Stimulated activated CD8-positive, alpha-beta memory T cell treated with anti-CD3 and anti-CD28 coated beads, Interleukin-15, amount 100 ng/mL, for 48 hours (primary cell): ENCODE data around the gene TP53.
"Not testable (repeated sequence)": the region's sequence is repeated elsewhere in the genome, so short reads cannot be mapped to it uniquely, and the experiment has no call there.

Experiments used
- DNase-seq, 2 donors: peaks; one replicate each; pipeline ENCODE4 v3.0.0-alpha.2; 2020; ENCODE audit warnings: low read depth in 2 of 2

TP53 gene

DNA sequence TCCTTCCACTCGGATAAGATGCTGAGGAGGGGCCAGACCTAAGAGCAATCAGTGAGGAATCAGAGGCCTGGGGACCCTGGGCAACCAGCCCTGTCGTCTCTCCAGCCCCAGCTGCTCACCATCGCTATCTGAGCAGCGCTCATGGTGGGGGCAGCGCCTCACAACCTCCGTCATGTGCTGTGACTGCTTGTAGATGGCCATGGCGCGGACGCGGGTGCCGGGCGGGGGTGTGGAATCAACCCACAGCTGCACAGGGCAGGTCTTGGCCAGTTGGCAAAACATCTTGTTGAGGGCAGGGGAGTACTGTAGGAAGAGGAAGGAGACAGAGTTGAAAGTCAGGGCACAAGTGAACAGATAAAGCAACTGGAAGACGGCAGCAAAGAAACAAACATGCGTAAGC lies 12.4 kb downstream of the TP53 start:
- DNase-seq = no peak

DNA sequence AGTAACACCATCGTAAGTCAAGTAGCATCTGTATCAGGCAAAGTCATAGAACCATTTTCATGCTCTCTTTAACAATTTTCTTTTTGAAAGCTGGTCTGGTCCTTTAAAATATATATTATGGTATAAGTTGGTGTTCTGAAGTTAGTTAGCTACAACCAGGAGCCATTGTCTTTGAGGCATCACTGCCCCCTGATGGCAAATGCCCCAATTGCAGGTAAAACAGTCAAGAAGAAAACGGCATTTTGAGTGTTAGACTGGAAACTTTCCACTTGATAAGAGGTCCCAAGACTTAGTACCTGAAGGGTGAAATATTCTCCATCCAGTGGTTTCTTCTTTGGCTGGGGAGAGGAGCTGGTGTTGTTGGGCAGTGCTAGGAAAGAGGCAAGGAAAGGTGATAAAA lies 14.1 kb downstream of the TP53 start:
- DNase-seq = no peak

GRCh38 chr17:7668482-7668881 lies 18.8 kb downstream of the TP53 start:
- DNase-seq = no peak

DNA sequence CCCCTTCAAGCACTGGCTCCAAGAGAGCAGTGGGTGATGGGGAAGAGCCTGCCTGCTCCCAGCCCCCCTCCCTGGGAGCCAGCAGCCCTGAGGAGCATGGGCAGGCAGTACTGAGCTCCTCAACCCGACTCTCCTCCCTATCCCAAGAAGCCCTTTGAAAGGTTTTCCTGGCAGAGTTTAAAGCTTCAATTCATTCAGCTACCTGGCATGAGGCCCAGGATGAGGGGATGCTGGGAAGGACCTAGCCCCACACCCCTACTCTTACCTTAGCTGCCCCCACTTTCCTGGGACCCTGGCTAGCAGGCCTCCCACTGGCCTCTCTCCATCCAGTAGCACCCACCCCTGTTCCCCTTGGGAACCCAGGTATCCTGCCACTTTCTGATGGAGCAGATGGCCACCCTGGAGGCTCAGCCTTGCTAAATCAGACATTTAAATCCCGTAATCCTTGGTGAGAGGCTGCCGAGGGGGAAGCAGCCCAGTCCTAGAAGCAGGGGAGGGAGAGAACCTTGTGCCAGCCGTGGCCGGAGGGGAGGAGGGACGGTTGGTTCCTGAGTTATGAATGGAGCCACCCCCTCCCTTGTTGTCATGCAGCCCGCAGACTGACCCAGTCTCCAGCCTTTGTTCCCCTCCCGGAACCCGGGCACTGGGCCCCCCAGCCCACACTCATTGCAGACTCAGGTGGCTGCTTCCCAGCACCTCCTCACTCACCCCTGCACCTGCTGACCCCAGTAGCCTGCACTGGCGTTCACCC lies 19.5 kb downstream of the TP53 start:
- no peak for DNase-seq

- no peak for DNase-seq
Observed at GRCh38 chr17:7656958-7657609, 30.2 kb downstream of the TP53 start.

- DNase-seq = no peak
Observed at GRCh38 chr17:7655541-7655840, 31.8 kb downstream of the TP53 start.

GRCh38 chr17:7654832-7655540 lies 32.3 kb downstream of the TP53 start:
- DNase-seq = no peak

DNA sequence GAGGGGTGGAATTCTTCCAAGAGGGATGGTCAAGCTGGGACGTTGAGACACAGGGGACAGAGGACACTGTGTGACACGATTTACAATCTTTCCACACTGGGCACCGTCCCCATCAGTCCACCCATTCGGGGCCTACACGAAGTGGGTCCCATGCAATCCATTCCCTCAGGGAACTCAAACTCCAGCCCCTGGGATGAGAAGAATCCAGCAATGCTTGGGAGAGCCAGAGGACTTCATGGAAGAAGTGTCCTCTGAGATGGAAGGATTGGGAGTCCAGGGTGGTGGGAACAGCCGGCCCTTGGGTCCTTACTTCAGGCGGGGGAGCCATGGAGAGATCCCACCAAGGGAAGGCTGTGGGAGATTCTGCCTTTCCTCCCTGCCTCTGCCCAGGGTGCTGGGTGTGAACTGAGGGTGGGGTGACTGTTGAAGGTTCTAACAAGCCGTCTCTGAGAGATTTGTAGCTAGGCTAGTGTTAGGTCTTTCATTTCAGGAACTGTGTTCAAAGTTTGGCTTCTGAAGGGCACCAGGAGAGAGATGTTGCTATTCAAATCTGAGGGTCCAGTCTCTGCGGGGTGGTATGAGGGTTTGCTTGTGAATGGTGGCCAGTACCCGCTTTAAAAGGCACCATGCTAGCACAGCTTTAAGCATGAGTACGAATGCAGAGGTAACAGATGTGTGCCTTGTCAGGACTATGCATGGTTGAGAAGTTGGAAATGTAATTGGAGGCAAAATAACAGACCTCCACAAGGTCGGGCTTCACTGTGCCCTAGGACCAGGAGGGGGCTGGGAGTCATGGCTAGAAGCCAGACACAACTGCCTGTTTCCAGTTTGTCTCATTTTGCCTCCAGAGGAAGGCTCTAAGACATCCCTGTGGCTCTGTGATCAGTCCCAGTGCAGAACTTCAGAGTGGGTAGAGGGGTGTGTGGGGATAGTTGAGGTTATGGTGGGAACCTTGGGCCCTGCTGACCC lies 34.6 kb downstream of the TP53 start:
- no peak for DNase-seq

GRCh38 chr17:7651665-7652387 lies 35.5 kb downstream of the TP53 start:
- DNase-seq = no peak

DNA sequence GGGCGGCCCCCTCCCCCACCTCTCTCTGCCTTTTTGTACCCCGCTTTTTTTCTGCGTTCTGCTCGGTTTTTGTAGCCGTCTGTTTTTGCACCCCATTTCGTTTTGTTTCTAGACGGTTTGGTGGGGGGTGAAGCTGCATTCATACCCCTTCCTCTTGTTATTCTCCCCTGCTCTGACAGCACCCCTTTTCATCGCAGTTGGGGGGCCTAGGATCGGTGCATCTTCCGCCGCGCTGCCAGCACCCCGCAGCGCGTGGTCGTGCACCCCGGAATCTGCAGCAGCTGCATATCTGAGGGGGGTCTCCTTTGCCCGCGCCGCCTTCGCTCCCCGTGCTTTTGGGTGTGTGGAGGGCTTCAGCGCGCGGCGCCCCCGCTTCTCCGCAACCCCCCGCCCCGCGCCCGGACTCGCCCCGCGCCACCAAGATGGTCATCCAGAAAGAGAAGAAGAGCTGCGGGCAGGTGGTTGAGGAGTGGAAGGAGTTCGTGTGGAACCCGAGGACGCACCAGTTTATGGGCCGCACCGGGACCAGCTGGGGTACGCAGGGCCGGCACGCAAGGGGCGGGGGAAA lies 36.1 kb downstream of the TP53 start:
- no peak for DNase-seq

DNA sequence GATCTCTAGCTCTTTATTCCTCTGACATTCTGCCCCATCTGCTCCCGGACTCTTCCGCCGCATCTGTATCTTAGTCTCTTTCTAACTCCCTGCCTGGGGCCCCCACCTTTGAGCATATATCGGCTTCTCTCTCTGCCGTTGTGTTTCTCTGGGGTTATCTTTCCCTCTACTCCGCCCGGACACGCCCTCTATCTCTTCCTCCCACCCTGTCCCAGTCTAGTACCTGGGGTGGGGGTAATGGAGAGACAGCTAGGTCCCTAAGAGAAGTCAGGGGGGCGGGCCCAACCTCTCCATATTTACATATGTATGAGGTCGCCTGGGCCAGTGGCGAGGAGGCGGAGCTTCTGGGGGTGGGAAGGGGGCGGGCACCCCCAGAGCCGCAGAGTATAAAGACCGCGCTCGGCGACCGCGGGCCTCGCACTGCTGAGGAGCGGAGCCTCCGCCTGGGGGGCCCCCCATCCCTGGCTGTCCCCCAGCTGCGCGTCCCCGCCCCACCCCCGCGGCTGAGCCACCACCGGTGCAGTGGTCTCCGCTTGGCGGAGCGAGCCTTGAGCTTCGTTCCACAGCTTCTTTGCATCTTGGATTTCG lies 36.7 kb downstream of the TP53 start, which contains the start of gene ATP1B2:
Gene ATP1B2 (plus strand): TSS at position 418 of the 588 bp plus-strand sequence. CDS start 593 bp downstream, outside the sequence.
- DNase-seq = peak; percentile 60 to 61

DNA sequence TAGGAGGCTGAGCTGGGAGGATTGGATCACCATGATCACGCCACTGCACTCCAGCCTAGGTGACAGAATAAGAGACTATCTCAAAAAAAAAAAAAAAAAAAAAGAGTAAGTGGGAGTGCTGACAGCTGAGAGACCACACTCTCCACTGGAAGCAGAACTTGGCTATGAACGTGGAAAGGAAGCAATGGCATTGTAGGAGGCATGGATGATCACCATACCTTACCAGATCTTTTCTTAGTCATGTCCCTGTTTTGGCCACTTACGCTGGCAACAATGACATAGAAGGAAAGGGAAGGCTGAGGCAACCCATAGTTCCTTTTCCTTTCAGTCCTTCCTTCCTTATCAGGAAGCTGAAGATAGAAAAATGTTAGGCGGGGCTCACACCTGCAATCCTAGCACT lies 40.3 kb downstream of the TP53 start:
- DNase-seq = no peak

GRCh38 chr17:7646457-7646856 lies 40.8 kb downstream of the TP53 start:
- DNase-seq = no peak

DNA sequence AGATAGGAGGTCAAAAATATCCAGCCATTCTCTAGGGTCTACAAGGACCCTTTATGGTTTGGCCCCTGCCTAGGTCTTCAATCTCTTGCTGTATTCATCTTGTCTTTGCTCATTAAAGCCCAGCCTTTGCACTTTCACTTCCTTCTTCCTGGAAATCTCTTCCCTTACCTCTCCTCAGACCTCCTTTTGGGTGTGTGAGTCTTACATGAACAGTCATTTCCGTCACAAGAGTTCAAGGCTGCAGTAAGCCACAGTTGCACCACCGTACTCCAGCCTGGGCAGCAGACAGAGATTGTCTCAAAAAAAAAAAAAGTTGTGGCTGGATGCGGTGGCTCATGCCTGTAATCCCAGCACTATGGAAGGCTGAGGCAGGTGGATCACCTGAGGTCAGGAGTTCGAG lies 42.5 kb downstream of the TP53 start:
- DNase-seq = no peak

DNA sequence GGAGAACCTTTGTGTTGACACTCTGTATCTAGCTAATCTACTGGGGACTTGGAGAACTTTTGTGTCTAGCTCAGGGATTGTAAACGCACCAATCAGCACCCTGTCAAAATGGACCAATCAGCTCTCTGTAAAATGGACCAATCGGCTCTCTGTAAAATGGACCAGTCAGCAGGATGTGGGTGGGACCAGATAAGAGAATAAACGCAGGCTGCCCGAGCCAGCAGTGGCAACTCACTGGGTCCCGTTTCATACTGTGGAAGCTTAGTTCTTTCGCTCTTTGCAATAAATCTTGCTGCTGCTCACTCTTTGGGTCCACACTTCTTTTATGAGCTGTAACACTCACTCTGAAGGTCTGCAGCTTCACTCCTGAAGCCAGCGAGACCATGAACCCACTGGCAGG lies 45.7 kb downstream of the TP53 start:
- DNase-seq = not testable (repeated sequence)

DNA sequence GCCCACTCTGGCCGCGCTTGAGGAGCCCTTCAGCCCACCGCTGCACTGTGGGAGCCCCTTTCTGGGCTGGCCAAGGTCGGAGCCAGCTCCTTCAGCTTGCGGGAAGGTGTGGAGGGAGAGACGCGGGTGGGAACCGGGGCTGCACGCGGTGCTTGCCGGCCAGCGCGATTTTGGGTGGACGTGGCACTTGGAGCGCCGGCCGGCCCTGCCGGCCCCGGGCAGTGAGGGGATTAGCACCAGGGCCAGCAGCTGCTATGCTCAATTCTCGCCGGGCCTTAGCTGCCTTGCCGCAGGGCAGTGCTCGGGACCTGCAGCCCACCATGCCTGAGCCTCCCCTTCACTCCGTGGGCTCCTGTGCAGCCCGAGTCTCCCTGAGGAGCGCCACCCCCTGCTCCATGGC lies 46.5 kb downstream of the TP53 start:
- no peak for DNase-seq

GRCh38 chr17:7636163-7636562 lies 51.1 kb downstream of the TP53 start:
- DNase-seq = no peak

- DNase-seq = no peak
Observed at GRCh38 chr17:7634384-7634783, 52.9 kb downstream of the TP53 start.

GRCh38 chr17:7633093-7633492 lies 54.2 kb downstream of the TP53 start:
- no peak for DNase-seq

GRCh38 chr17:7632492-7632894 lies 54.8 kb downstream of the TP53 start:
- no peak for DNase-seq
